Loucy (cell line): ENCODE results near the gene CAP2.

ENCODE experiments used
- H2AFZ ChIP-seq: fragments of 200-600 bp; sonication (generic); 2 replicates; pipeline ENCODE4 v1.6.0; 2016; ENCODE audit warnings: antibody characterized with exemption, mild to moderate bottlenecking, low read length, moderate library complexity
- H3F3A ChIP-seq: fragments of 200-600 bp; 2 replicates; pipeline ENCODE4 v1.6.0; 2016; ENCODE audit warnings: antibody characterized with exemption, low read depth, mild to moderate bottlenecking
- H3K27me3 ChIP-seq: fragments of 200-600 bp; sonication (generic); 2 replicates; pipeline ENCODE4 v1.6.1; 2014; ENCODE audit warnings: low read length, mild to moderate bottlenecking; ENCODE audit not compliant: insufficient read depth, poor library complexity, severe bottlenecking
- H3K36me3 ChIP-seq: fragments of 200-600 bp; sonication (generic); 2 replicates; pipeline ENCODE4 v1.6.1; 2016; ENCODE audit warnings: low read length; ENCODE audit not compliant: insufficient read depth
- H3K4me1 ChIP-seq: fragments of 200-600 bp; sonication (generic); 2 replicates; pipeline ENCODE4 v1.5.1; 2014; ENCODE audit warnings: low read length, mild to moderate bottlenecking; ENCODE audit not compliant: insufficient read depth, poor library complexity, severe bottlenecking
- H3K4me2 ChIP-seq: fragments of 200-600 bp; sonication (generic); 2 replicates; pipeline ENCODE4 v1.6.0; 2014; ENCODE audit warnings: antibody characterized with exemption, low read length, low read depth, mild to moderate bottlenecking; ENCODE audit not compliant: poor library complexity, severe bottlenecking
- H3K4me3 ChIP-seq: fragments of 200-600 bp; sonication (generic); 2 replicates; pipeline ENCODE4 v1.5.1; 2014; ENCODE audit warnings: low read length, mild to moderate bottlenecking, mixed read lengths; ENCODE audit not compliant: poor library complexity, severe bottlenecking
- H3K79me2 ChIP-seq: fragments of 200-600 bp; sonication (generic); 2 replicates; pipeline ENCODE4 v1.6.1; 2014; ENCODE audit warnings: low read length; ENCODE audit not compliant: insufficient read depth
- H3K9ac ChIP-seq: fragments of 200-600 bp; sonication (generic); 2 replicates; pipeline ENCODE4 v1.6.0; 2014; ENCODE audit warnings: mild to moderate bottlenecking, low read depth, low read length, moderate library complexity; ENCODE audit not compliant: poor library complexity, severe bottlenecking
- H3K9me2 ChIP-seq: fragments of 200-600 bp; sonication (generic); replicated peaks from 2 replicates; pipeline ENCODE4 v1.6.1; 2016; ENCODE audit warnings: low read depth, low read length, mixed read lengths
- H3K9me3 ChIP-seq: fragments of 200-600 bp; sonication (generic); 2 replicates; pipeline ENCODE4 v1.6.1; 2014; ENCODE audit warnings: mild to moderate bottlenecking, antibody characterized with exemption, low read length, low read depth; ENCODE audit not compliant: insufficient read depth
- H4K20me1 ChIP-seq: fragments of 200-600 bp; sonication (generic); 2 replicates; pipeline ENCODE4 v1.6.0; 2014; ENCODE audit warnings: antibody characterized with exemption, low read length, mild to moderate bottlenecking; ENCODE audit not compliant: insufficient read depth, poor library complexity, severe bottlenecking
- CTCF ChIP-seq: fragments of 200-600 bp; sonication (generic); conservative IDR thresholded peaks from 2 replicates; pipeline ENCODE4 v1.5.1; 2014; ENCODE audit warnings: mild to moderate bottlenecking, antibody characterized with exemption, low read length
- EZH2phosphoT487 ChIP-seq: fragments of 200-600 bp; IDR thresholded peaks from 2 replicates; pipeline ENCODE4 v1.6.1; 2018; ENCODE audit warnings: antibody characterized with exemption, mild to moderate bottlenecking, moderate library complexity, borderline replicate concordance

CAP2 gene

DNA sequence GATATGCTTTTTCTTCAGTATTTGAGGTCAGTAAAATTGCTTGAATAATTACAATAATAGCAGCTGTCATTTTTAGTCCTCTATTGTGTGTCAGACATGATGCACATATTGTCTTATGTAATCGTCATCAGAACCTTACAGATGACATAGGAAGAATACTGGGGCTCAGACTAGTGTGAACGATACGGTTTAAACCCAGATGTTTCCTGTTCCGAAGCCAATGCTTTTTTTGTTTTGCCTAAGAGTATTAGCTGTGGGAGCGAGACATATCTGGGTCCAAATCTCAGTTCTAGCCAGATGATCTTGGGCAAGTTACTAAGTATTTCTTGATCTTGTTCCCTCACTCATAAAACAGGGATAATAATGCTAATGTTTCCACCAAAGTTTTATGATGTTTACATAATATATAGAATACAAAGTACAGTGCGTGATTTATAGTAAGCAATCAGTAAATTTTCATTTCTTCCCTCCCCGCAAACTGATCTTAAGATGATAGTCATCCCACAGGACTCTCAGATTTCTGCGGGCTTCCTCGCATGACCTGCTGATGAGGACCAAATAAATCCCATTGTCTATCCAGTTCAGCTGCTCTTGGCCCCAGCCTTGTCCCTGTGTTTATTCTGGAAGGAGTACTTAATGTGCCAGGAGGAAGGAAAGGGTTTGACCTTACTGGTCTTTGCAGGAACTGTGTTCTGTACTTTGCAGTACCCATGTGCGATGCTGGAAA lies 98.2 kb downstream of the CAP2 start:
- H3K4me2 ChIP-seq, result no peak overlapping the region

DNA sequence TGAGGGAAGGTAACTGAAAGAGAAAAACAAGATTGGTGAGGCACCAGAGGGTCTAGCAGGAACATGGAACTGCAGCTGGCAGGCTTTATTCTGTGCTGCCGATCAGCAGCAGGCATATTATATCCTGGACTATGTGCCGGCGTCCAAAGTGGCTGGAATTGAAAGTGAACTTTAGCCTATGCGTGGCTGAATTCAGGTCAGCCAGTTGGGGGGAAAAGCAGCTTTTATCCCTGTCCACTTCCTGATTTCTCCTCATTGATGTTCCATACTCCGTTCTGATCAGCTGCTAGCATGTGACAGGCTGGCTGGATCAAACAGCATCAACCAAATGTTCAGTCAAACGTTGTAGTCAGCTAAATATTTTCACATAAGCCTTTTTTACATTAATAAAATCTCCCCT lies 99.0 kb downstream of the CAP2 start:
- Histone ChIP-seq H3F3A (no peaks in the 10 kb centered on the region), H3K4me2 (no peak overlapping the region), H3K27me3 (no peaks in the 10 kb centered on the region), H3K9me2 (no peaks in the 10 kb centered on the region), H3K79me2 (no peaks in the 10 kb centered on the region), H3K36me3 (no peaks in the 10 kb centered on the region), H3K4me3 (no peak overlapping the region), H3K9me3 (no peaks in the 10 kb centered on the region), H2AFZ (no peak overlapping the region), H3K9ac (no peak overlapping the region), H4K20me1 (no peaks in the 10 kb centered on the region), H3K4me1 (no peaks in the 10 kb centered on the region)
- TF ChIP-seq EZH2phosphoT487 (no peak), CTCF (no peak)

More for the DNA sequence above, 98.2 kb downstream of the CAP2 start:
- Histone ChIP-seq H2AFZ (no peak overlapping the region), H4K20me1 (no peaks in the 10 kb centered on the region), H3F3A (no peaks in the 10 kb centered on the region), H3K36me3 (no peaks in the 10 kb centered on the region), H3K79me2 (no peaks in the 10 kb centered on the region), H3K9me3 (no peaks in the 10 kb centered on the region), H3K4me1 (no peaks in the 10 kb centered on the region), H3K4me3 (no peak overlapping the region), H3K9ac (no peak overlapping the region), H3K9me2 (no peaks in the 10 kb centered on the region), H3K27me3 (no peaks in the 10 kb centered on the region)
- TF ChIP-seq EZH2phosphoT487 (no peak), CTCF (no peak)

DNA sequence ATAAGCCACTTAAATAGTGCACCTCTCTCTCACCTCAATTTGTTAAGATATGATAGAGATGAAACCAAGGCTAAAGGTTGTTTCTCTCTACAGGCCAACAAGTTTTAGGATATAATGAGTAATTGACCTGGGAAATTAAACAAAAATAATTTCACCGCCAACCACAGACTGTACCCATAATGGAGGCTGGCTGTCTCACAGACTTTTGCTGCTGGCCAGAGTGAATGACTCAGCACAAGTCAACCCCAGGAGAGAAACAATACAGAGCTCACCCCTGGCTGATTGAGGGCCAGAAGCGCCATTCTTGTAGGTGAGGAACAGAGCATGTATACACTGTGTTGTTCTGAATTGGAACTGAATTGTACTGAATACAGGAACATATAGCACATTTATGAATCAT lies 99.9 kb downstream of the CAP2 start:
- no peak overlapping the region for H2AFZ ChIP-seq
- H3K9me2 ChIP-seq, result no peaks in the 10 kb centered on the region
- TF ChIP-seq EZH2phosphoT487, result no peak

GRCh38 chr6:17494177-17494576 lies 100.8 kb downstream of the CAP2 start:
- no peaks in the 10 kb centered on the region for H3F3A ChIP-seq
- no peaks in the 10 kb centered on the region for H3K9me3 ChIP-seq
- H3K27me3 ChIP-seq, result no peaks in the 10 kb centered on the region
- H3K9me2 ChIP-seq, result no peaks in the 10 kb centered on the region
- H3K4me3 ChIP-seq, result no peak overlapping the region
- H3K4me1 ChIP-seq, result no peaks in the 10 kb centered on the region
- no peaks in the 10 kb centered on the region for H3K79me2 ChIP-seq
- no peak overlapping the region for H3K9ac ChIP-seq
- no peak for TF ChIP-seq CTCF
- no peak for TF ChIP-seq EZH2phosphoT487
- no peak overlapping the region for H2AFZ ChIP-seq
- H3K4me2 ChIP-seq, result no peak overlapping the region
- no peaks in the 10 kb centered on the region for H3K36me3 ChIP-seq
- no peaks in the 10 kb centered on the region for H4K20me1 ChIP-seq

More for the DNA sequence above, 99.9 kb downstream of the CAP2 start:
- no peaks in the 10 kb centered on the region for H3F3A ChIP-seq
- H3K36me3 ChIP-seq, result no peaks in the 10 kb centered on the region
- no peak overlapping the region for H3K4me2 ChIP-seq
- no peaks in the 10 kb centered on the region for H3K9me3 ChIP-seq
- no peak overlapping the region for H3K9ac ChIP-seq
- no peaks in the 10 kb centered on the region for H3K4me1 ChIP-seq
- H4K20me1 ChIP-seq, result no peaks in the 10 kb centered on the region
- no peaks in the 10 kb centered on the region for H3K27me3 ChIP-seq
- no peak overlapping the region for H3K4me3 ChIP-seq
- no peaks in the 10 kb centered on the region for H3K79me2 ChIP-seq
